Lower lobe of right lung (tissue), 2 donors: ENCODE data around the gene RAB3IL1. TPM values are rescaled to one million over a fixed set of nuclear protein-coding genes. Genes with fewer than 3 reads are reported as not detected.

Experiments
- ATAC-seq, 2 donors: fragments of 200-7000 bp; cut with Tn5 transposase; one replicate each; pipeline ENCODE4 v1.9.1; 2020 to 2022; ENCODE audit warnings: mild to moderate bottlenecking in 2 of 2, moderate library complexity in 2 of 2
- DNase-seq: peaks from one replicate; pipeline ENCODE4 v3.0.0-alpha.2; 2020
- H3K27ac ChIP-seq: fragments of 200-600 bp; one replicate; pipeline ENCODE4 v1.8.0; 2022
- H3K27me3 ChIP-seq: fragments of 200-600 bp; one replicate; pipeline ENCODE4 v1.8.0; 2022; ENCODE audit warnings: low read depth
- H3K36me3 ChIP-seq: fragments of 200-600 bp; one replicate; pipeline ENCODE4 v1.8.0; 2022; ENCODE audit warnings: mild to moderate bottlenecking
- H3K4me1 ChIP-seq: fragments of 200-600 bp; one replicate; pipeline ENCODE4 v1.8.0; 2022
- H3K4me3 ChIP-seq: fragments of 200-600 bp; one replicate; pipeline ENCODE4 v1.8.0; 2022; ENCODE audit warnings: mild to moderate bottlenecking
- H3K9me3 ChIP-seq: fragments of 200-600 bp; one replicate; pipeline ENCODE4 v1.8.0; 2022
- intact Hi-C: fragments of 100-400 bp; cut with DNase I; formaldehyde crosslinking; loops from one replicate; pipeline ENCODE4 v1.11.0; 2022
- total RNA-seq: library from RNA; stranded (reverse); fragmentation: NEBNext Ultra II Directional; extraction: Animal tissue kit (Norgen Biotek cat#: 25700); gene quantifications from one replicate; pipeline ENCODE4 v1.2.1, GENCODE V29; 2021
- TF ChIP-seq, protein P1 (sequence below): fragments of 200-600 bp; IDR thresholded peaks from one replicate; pipeline ENCODE4 v1.8.0; 2022; ENCODE audit warnings: antibody characterized with exemption, mild to moderate bottlenecking
- donor health status: DM: no; HTN: yes; CAD: no; lungs with severe emphysema.

The RAB3IL1 gene
- total RNA-seq, 1 donor from 2014 or later = 11.4 TPM

- no peak overlapping the region for H3K27ac ChIP-seq
- no peaks in the 10 kb centered on the region for H3K27me3 ChIP-seq
- ATAC-seq = peak in 1 of 2 donors; percentile 13
- no peak overlapping the region for H3K4me3 ChIP-seq
- DNase-seq = no peak
- no peaks in the 10 kb centered on the region for H3K4me1 ChIP-seq
- TF ChIP-seq, protein P1, sequence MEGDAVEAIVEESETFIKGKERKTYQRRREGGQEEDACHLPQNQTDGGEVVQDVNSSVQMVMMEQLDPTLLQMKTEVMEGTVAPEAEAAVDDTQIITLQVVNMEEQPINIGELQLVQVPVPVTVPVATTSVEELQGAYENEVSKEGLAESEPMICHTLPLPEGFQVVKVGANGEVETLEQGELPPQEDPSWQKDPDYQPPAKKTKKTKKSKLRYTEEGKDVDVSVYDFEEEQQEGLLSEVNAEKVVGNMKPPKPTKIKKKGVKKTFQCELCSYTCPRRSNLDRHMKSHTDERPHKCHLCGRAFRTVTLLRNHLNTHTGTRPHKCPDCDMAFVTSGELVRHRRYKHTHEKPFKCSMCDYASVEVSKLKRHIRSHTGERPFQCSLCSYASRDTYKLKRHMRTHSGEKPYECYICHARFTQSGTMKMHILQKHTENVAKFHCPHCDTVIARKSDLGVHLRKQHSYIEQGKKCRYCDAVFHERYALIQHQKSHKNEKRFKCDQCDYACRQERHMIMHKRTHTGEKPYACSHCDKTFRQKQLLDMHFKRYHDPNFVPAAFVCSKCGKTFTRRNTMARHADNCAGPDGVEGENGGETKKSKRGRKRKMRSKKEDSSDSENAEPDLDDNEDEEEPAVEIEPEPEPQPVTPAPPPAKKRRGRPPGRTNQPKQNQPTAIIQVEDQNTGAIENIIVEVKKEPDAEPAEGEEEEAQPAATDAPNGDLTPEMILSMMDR = no peak
- intact Hi-C loops = no loop called here
- no peaks in the 10 kb centered on the region for H3K9me3 ChIP-seq
- peaks cover 52% of the 10 kb centered on the region for H3K36me3 ChIP-seq
These were observed 62.2 kb downstream of the RAB3IL1 start for GRCh38 chr11:61854966-61855714.

DNA sequence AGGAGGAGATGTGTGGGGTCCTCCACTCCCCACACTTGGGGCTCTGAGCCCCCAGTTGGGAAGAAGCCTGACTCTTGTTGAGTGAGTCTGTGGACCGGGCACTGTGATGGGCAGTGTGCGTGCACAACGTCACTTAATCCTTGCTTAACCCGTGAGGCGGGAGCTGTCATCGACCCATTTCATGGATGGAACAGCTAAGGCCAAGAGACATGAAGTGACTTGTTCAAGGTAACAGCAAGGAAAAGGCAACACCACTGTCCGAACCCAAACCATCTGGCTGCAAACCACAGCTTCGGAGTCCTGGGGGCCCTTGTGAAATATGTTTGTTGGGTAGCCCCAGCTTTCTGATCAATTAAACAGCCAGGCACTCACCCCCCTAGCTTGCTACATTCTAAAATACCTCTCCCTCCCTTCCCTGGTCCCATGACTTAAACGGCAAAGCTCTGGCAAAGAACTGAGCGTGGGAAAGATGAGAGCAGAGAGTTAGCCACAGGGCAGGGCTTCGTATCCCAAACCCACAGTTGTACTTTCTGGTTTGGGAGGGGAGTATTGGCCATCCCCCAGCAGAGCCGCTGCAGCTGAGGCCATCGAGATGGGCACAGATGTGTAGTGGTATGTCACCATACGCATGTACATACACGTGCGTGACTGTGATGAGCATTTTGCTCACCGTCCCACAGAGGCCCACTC lies 63.0 kb downstream of the RAB3IL1 start:
- Histone ChIP-seq H3K4me1 (no peaks in the 10 kb centered on the region), H3K4me3 (no peak overlapping the region), H3K36me3 (peaks cover 52% of the 10 kb centered on the region), H3K27ac (no peak overlapping the region), H3K27me3 (no peaks in the 10 kb centered on the region), H3K9me3 (no peaks in the 10 kb centered on the region)
- intact Hi-C loops = no loop called here
- TF ChIP-seq, protein P1 = no peak
- ATAC-seq (peak in 1 of 2 donors; percentile 7), DNase-seq (no peak)

GRCh38 chr11:61853698-61854169 lies 63.6 kb downstream of the RAB3IL1 start:
- Histone ChIP-seq H3K27ac (no peak overlapping the region), H3K36me3 (peaks cover 55% of the 10 kb centered on the region), H3K27me3 (no peaks in the 10 kb centered on the region), H3K9me3 (no peaks in the 10 kb centered on the region), H3K4me3 (no peak overlapping the region), H3K4me1 (no peaks in the 10 kb centered on the region)
- peak in 1 of 2 donors; percentile 23 for ATAC-seq
- intact Hi-C loops = no loop called here
- DNase-seq = no peak
- TF ChIP-seq, protein P1 = no peak

- TF ChIP-seq, protein P1 = no peak
- H3K27me3 ChIP-seq = no peaks in the 10 kb centered on the region
- DNase-seq (no peak), ATAC-seq (no peak)
- no peaks in the 10 kb centered on the region for H3K4me1 ChIP-seq
- no peak overlapping the region for H3K4me3 ChIP-seq
- no peaks in the 10 kb centered on the region for H3K9me3 ChIP-seq
- intact Hi-C loops = no loop called here
- H3K27ac ChIP-seq = no peak overlapping the region
- peaks cover 57% of the 10 kb centered on the region for H3K36me3 ChIP-seq
These were observed 65.5 kb downstream of the RAB3IL1 start for GRCh38 chr11:61851900-61852295.

DNA sequence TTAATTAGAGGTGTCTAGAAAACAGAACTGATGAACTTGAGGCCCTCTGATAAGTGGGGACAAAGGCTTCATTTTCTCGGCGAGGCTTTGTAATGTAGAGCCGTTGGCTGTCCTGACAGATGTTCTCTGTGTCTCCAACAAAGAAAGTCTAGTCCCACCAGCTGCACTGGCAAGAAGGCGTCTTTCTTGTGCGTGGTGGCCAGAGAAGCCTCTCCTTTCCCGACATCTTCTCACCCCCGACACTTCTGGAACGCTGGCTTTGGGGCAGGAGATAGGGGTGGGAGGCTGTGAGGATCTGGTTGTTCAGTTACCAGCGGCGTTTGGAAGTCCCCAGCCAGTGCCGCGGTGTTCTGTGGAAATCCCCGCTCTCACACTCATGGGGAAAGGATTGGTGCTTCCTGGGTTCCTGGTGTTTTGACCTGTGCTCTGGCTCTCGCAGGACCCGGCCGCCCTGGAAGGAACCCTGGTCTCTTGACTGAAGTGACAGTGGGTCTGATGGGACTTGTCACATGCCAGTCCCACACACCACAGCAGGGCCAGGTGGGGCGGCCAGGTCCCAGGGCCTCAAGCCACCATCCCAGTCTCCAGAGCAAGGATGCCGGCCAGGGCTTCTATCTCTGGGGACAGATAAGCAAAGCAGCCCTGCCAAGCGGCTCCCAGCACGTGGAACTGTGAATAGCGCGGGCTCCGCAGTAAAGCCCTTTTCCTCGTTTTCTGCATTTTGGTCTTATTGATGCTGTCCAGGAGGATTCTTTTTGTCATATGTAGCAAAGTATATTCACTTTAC lies 66.1 kb downstream of the RAB3IL1 start:
- ATAC-seq = no peak
- H3K36me3 ChIP-seq = peaks cover 55% of the 10 kb centered on the region
- H3K27ac ChIP-seq = no peak overlapping the region
- no peaks in the 10 kb centered on the region for H3K27me3 ChIP-seq
- TF ChIP-seq, protein P1 = no peak
- no peaks in the 10 kb centered on the region for H3K4me1 ChIP-seq
- DNase-seq = no peak
- no peak overlapping the region for H3K4me3 ChIP-seq
- intact Hi-C loops = no loop called here
- H3K9me3 ChIP-seq = no peaks in the 10 kb centered on the region
